HEK293 (cell line): ENCODE measurements around the gene STK38.
"Not testable (repeated sequence)": the region's sequence is repeated elsewhere in the genome, so short reads cannot be mapped to it uniquely, and the experiment has no call there.

Source experiments
- FEZF1 ChIP-seq: fragments of 450-650 bp; formaldehyde crosslinking; IDR thresholded peaks from 2 replicates; pipeline ENCODE4 v1.5.1; 2016; ENCODE audit warnings: missing biosample characterization, missing genetic modification characterization
- HOXA7 ChIP-seq: sonication (generic); formaldehyde crosslinking; IDR thresholded peaks from 2 replicates; pipeline ENCODE4 v1.8.1; 2022; ENCODE audit warnings: missing genetic modification reagents, borderline replicate concordance
- SETDB1 ChIP-seq: IDR thresholded peaks from one replicate; pipeline ENCODE4 v1.6.1; 2017; ENCODE audit warnings: mild to moderate bottlenecking, low read length, moderate library complexity, mixed read lengths; ENCODE audit not compliant: insufficient read length
- ZBTB17 ChIP-seq: fragments of 450-650 bp; formaldehyde crosslinking; IDR thresholded peaks from 2 replicates; pipeline ENCODE4 v1.5.1; 2016; ENCODE audit warnings: missing biosample characterization, missing genetic modification characterization
- ZBTB44 ChIP-seq: fragments of 450-650 bp; IDR thresholded peaks from 2 replicates; pipeline ENCODE4 v1.5.1; 2018; ENCODE audit warnings: missing biosample characterization, mild to moderate bottlenecking, missing genetic modification characterization
- ZBTB49 ChIP-seq: fragments of 450-650 bp; formaldehyde crosslinking; IDR thresholded peaks from 2 replicates; pipeline ENCODE4 v1.5.1; 2016; ENCODE audit warnings: missing biosample characterization, missing genetic modification characterization, low read depth
- ZNF174 ChIP-seq: fragments of 450-650 bp; formaldehyde crosslinking; IDR thresholded peaks from 2 replicates; pipeline ENCODE4 v1.5.0; 2017; ENCODE audit warnings: missing biosample characterization, mild to moderate bottlenecking, missing genetic modification characterization
- ZNF274 ChIP-seq, 2 experiments: fragments of 200-500 bp in 1 of 2; fragments of 450-650 bp in 1 of 2; sonication (Bioruptor generic) in 1 of 2; formaldehyde crosslinking in 1 of 2; IDR thresholded peaks; 2 replicates each; pipeline versions ENCODE4 v1.5.1 to v1.6.1; 2014 to 2016; ENCODE audit warnings: borderline replicate concordance in 1 of 2, inconsistent platforms in 1 of 2, low read length in 1 of 2, missing biosample characterization in 1 of 2, missing genetic modification characterization in 1 of 2
- ZNF629 ChIP-seq: fragments of 450-650 bp; formaldehyde crosslinking; IDR thresholded peaks from 2 replicates; pipeline ENCODE4 v1.5.1; 2017; ENCODE audit warnings: missing biosample characterization, missing genetic modification characterization
- ZNF791 ChIP-seq: fragments of 450-650 bp; formaldehyde crosslinking; IDR thresholded peaks from 2 replicates; pipeline ENCODE4 v1.5.1; 2016; ENCODE audit warnings: missing biosample characterization, missing genetic modification characterization

- TF ChIP-seq ZBTB44; ZNF791 (tag by site-specific recombination); ZBTB49; FEZF1 (tag by site-specific recombination); ZNF174; HOXA7 (CRISPR knock-in tag); ZBTB17 (tag by site-specific recombination); ZNF274 (IDR thresholded peaks at IDR 0.05; ENCODE audit: low read length); ZNF274 (tag by site-specific recombination; IDR thresholded peaks at IDR 0.05; ENCODE audit: borderline replicate concordance); SETDB1: not testable (repeated sequence)
- peak; percentile 69 for TF ChIP-seq ZNF629 (tag by site-specific recombination)
Observed at GRCh38 chr6:36572353-36573311, 25.4 kb upstream of the STK38 start.
